HG03342 (cell line): ENCODE results near the gene MT4.

ENCODE experiments used
- ATAC-seq: cut with Tn5 transposase; IDR thresholded peaks from one replicate; pipeline ENCODE4 v1.9.1; 2021; ENCODE audit warnings: mild to moderate bottlenecking, moderate library complexity; ENCODE audit not compliant: unreplicated experiment

MT4 gene

GRCh38 chr16:56618138-56618537 lies 53.3 kb downstream of the MT4 start:
- ATAC-seq, result no peak
